ENCODE data around the gene ZNF181.

- TF ChIP-seq POLR2A (IDR thresholded peaks at IDR 0.05) (no peak), CTCF (IDR thresholded peaks at IDR 0.05) (no peak), POLR2AphosphoS5 (IDR thresholded peaks at IDR 0.05; ENCODE audit: insufficient read depth in 1 of 2, low read depth in 1 of 2) (no peak)
These were observed 22.2 kb upstream of the ZNF181 start for GRCh38 chr19:34711890-34712289.
